ENCODE data around the gene DOCK3.
"Not testable (repeated sequence)": the region's sequence is repeated elsewhere in the genome, so short reads cannot be mapped to it uniquely, and the experiment has no call there.

Gene DOCK3

DNA sequence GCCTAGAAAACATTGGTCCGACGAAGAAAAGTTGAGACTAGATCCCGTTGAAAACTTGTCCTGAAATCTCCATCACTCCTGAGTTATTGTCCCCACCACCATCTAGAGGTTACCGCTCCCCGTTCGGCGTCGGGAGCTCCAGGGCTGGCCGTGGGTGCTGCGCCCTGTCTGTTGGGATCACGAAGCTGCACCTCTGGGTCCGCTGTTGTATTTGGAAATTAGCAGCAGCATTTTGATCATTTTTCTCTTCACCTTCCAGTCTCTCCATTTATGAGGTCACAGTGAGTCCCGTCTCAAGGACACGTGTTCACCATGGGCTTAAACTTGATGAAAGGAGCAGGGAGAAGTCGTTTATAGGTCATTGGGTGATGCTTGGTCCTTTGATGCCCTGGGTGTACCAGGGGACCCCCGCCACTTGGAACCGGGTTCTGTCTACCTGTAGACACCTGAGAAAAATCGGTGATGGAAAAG, 710.9 kb downstream of the DOCK3 start:
- POLR2A ChIA-PET, result interaction anchor here (0.8 to 1.8 kb wide), 5 partner anchors 8 to 817 kb away, joined by 3 to 9 read pairs (median 4); partner anchors contain the start of genes CISH, DCAF1 and HEMK1
- TF ChIP-seq, protein P1, sequence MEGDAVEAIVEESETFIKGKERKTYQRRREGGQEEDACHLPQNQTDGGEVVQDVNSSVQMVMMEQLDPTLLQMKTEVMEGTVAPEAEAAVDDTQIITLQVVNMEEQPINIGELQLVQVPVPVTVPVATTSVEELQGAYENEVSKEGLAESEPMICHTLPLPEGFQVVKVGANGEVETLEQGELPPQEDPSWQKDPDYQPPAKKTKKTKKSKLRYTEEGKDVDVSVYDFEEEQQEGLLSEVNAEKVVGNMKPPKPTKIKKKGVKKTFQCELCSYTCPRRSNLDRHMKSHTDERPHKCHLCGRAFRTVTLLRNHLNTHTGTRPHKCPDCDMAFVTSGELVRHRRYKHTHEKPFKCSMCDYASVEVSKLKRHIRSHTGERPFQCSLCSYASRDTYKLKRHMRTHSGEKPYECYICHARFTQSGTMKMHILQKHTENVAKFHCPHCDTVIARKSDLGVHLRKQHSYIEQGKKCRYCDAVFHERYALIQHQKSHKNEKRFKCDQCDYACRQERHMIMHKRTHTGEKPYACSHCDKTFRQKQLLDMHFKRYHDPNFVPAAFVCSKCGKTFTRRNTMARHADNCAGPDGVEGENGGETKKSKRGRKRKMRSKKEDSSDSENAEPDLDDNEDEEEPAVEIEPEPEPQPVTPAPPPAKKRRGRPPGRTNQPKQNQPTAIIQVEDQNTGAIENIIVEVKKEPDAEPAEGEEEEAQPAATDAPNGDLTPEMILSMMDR (IDR thresholded peaks at IDR 0.05; ENCODE audit: control extremely low read depth, extremely low read depth, low read depth, missing control alignments), result no peak
- DNase-seq (ENCODE audit: extremely low spot score), result no peak
- CTCF ChIA-PET, result interaction anchor here (0.6 to 7.5 kb wide), 9 partner anchors 14 to 770 kb away, joined by 3 to 73 read pairs (median 4); partner anchors contain the start of gene TEX264

DNA sequence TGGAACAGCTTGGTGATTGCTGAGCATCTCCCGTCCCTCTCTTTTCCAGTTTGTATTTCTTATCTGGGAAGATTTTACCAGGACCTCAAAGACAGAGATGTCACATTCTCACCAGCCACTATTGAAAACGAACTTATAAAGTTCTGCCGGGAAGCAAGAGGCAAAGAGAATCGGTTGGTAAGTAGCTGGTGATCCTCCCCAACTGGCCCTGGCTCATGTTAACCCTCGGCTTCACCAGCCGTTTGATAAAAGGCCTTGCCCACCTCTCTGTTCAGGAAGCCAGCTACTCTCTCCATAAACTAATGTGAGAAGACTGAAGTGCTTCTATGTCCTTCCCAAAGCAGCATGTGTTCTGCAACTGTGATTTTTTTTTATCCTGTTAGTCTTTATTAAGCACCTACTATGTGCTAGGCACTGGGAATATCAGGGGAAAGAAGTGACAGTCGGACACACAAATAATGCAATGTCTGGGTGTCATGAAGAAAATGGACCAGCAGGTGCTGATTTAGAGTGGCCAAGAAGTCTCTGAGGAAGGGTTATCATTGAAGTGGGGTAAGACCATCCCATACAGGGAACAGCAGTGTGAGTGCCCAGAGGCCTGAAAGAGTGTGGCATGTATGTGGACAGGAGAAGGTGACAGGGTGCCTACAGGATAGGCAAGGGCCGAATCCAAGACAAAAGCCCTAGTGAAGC, 711.6 kb downstream of the DOCK3 start:
- no peak for DNase-seq (ENCODE audit: extremely low spot score)
- POLR2A ChIA-PET, result interaction anchor here (1.2 to 1.8 kb wide), 3 partner anchors 8 to 113 kb away, joined by 4 to 9 read pairs (median 5); partner anchors contain the start of gene DCAF1
- TF ChIP-seq, protein P1 (IDR thresholded peaks at IDR 0.05; ENCODE audit: control extremely low read depth, extremely low read depth, low read depth, missing control alignments), result no peak
- CTCF ChIA-PET, result interaction anchor here (0.6 to 7.5 kb wide), 7 partner anchors 11 to 770 kb away, joined by 3 to 73 read pairs (median 3); partner anchors contain the start of gene TEX264

DNA sequence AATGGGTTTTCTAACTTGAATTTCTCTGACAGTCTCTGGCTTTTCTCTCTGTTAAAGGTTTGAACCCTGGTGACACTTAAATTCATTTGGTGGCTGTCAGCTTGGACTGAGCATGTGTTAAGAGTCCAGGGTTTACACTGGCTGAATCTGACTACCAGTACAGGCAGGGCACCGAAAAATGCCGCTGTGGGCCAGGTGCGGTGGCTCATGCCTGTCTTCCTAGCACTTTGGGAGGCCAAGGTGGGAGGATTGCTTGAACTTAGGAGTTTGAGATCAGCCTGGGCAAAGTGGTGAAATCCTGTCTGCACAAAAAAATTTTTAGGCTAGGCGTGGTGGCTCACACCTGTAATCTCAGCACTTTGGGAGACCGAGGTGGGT, 712.1 kb downstream of the DOCK3 start:
- CTCF ChIA-PET, result interaction anchor here (1.1 to 7.5 kb wide), 5 partner anchors 11 to 771 kb away, joined by 3 to 73 read pairs (median 30); partner anchors contain the start of genes DCAF1, MAPKAPK3 and TEX264
- POLR2A ChIA-PET, result no interaction called here
- no peak for DNase-seq (ENCODE audit: extremely low spot score)
- TF ChIP-seq, protein P1 (IDR thresholded peaks at IDR 0.05; ENCODE audit: control extremely low read depth, extremely low read depth, low read depth, missing control alignments), result no peak

DNA sequence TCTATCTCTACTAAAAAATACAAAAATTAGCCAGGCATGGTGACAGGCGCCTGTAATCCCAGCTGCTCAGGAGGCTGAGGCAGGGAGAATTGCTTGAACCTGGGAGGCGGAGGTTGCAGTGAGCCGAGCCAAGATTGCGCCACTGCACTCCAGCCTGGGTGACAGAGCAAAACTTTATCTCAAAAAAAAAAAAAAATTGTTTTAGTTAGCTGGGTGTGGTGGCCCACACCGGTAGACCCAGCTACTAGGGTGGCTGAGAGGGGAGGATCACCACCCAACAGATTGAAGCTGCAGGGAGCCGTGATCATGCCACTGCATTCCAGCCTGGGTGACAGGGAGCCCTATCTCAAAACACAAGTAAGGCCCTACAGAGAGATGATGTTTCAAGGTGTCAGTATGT, 712.6 kb downstream of the DOCK3 start:
- DNase-seq (ENCODE audit: extremely low spot score); POLR2A ChIA-PET: not testable (repeated sequence)
- CTCF ChIA-PET, result interaction anchor here (1.1 to 7.5 kb wide), 6 partner anchors 10 to 771 kb away, joined by 3 to 73 read pairs (median 30); partner anchors contain the start of genes DCAF1, MAPKAPK3 and TEX264

DNA sequence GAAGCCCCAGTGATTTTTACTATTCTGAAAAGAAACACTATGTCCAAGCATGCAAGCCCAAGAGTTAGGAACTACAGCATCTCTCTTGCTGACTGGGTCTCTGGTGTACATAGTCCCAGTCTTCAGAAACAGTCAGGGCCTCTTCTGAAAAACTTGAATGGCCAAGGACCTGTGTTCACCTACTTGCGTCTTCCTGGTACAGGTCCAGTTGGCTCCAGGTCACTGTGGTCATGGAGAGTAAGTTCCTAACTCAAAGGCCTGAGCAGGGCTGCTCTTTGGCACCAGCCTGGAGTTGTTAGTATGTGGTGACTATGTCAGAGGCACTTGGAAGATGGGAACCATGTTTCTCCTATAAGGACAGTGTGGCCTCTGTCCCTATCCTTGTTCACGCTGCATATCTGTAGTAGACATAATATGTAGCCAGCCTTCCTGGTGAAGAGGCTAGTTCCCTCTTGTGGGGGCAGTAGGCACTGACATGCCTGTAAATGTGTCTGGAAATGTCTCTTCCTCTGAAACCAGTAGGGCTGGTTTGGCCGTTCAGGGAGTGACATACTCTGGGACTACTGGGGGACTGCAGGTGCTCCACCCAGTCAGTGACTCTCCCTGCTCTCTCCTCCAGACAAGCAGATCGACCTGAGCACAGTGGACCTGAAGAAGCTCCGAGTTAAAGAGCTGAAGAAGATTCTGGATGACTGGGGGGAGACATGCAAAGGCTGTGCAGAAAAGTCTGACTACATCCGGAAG, 713.7 kb downstream of the DOCK3 start:
- POLR2A ChIA-PET, result interaction anchor here (0.6 kb wide), 2 partner anchors 440 to 670 kb away, joined by 7 to 9 read pairs; no protein-coding TSS in a partner anchor
- TF ChIP-seq, protein P1 (IDR thresholded peaks at IDR 0.05; ENCODE audit: control extremely low read depth, extremely low read depth, low read depth, missing control alignments), result peak; percentile 28
- no peak for DNase-seq (ENCODE audit: extremely low spot score)
- CTCF ChIA-PET, result interaction anchor here (0.7 to 7.5 kb wide), 28 partner anchors 11 to 821 kb away, joined by 3 to 73 read pairs (median 6); partner anchors contain the start of genes C3orf18, DCAF1, MAPKAPK3 and RRP9

DNA sequence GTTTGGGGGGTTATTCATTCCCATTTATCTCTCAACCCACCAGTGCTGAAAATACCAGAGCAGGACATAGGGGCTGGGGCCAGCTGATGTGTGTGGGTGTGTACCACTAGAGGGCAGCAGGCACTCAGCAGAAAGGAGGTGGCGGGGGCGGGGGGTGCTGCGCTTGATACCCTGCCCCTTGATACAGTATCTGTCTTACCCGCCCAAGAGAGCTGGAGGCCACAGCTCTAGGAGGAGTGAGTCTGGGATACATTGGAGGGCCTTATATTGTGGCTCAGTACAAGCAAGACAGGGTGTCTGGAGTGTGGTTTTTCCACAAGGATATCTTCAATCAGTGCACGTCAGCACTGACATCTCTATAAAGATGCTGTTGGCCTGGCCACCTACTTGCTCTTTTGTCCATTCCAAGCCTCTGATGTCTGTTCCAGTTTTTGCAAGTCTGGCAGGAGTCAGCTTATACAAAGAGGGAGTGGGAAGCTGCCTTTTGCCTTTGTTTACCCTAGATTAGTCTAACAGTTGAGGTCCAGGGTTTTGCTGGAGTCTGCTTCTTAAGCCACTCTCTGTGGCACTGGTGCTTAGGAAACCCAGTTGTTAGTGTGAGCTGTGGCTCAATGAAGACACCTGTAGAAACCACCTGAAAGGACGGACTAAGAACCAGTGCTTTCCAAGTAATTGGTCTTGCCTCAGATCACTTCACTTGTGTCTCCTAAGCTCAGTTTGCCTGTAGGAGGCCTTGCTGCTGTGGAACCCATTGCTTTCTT, 714.9 kb downstream of the DOCK3 start:
- peak; percentile 52 for DNase-seq (ENCODE audit: extremely low spot score)
- ChIA-PET POLR2A (interaction anchor here (0.6 kb wide), 1 partner anchor 34 kb away, joined by 3 read pairs; no protein-coding TSS in a partner anchor), CTCF (interaction anchor here (0.6 to 7.5 kb wide), 42 partner anchors 11 to 1037 kb away, joined by 3 to 73 read pairs (median 4); partner anchors contain the start of genes ABHD14B, C3orf18, DCAF1 and MAPKAPK3)
- TF ChIP-seq, protein P1 (IDR thresholded peaks at IDR 0.05; ENCODE audit: control extremely low read depth, extremely low read depth, low read depth, missing control alignments), result peak; percentile 97
